HG03432 (cell line): ENCODE measurements around the gene ASIC3.

ENCODE experiments used
- ATAC-seq: cut with Tn5 transposase; IDR thresholded peaks from one replicate; pipeline ENCODE4 v1.9.1; 2021; ENCODE audit warnings: mild to moderate bottlenecking, moderate library complexity; ENCODE audit not compliant: unreplicated experiment

The ASIC3 gene

DNA sequence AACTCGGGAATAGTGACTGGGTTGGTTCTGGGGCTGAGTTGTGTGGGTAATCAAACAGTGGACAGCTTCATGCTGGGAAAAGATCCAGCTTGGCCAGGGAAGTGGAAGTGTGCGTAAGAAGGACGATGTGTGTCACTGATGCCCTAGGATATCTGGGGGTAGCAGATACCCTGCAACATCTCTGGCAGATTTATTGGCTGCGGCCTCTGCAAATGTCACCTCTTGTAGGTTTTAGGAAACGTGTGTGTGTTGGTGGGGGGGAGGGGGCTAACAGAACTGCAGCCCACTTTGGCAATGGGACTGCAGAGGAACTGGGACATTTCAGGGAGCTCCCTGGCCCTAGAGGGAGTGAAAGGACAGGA lies 37.0 kb downstream of the ASIC3 start:
- ATAC-seq = no peak

GRCh38 chr7:151085691-151086620 lies 37.6 kb downstream of the ASIC3 start, which contains the start of gene AGAP3:
TSS of gene AGAP3 (plus strand) at chr7:151086475. CDS start at chr7:151086742, 267 bp downstream.
- ATAC-seq = peak; percentile 53

- no peak for ATAC-seq
Observed at GRCh38 chr7:151086802-151087244, 38.5 kb downstream of the ASIC3 start.

DNA sequence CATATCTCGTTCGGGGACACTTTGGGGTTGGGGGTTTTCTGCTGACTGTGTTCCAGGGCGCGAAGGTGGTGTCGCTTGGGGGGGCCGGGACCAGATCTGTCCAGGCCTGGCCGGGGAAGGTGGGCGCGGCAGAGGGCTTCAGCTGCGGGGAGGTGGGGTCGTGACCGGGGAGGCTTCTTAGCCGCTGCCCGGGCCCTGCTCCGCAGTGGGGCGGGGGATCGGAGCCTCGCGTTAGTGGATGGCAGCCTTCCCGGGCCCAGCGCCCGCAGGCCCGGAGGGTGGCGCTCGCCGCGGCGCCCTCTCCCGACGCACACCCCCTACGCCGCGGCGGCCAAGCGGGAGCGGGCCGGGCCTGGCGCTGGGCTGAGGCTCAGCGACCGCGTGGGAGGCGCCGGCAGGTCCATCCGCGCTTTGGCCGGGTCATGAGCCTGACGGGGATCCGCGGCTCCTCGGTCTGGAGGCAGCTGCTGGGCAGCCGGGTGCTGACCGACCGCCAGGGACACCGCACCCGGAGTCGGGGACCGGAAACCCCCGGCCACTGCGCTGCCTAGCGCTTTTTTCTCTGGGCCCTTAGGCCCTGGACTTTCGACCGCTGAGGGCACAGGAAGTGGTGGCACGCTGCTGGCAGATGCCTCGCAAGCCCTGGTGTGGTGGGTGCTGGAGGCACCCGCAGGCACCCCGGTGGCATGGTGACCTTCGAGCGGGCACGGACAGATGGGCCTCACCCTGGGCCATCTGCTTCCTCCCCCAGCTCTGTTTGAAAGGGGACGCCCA lies 39.1 kb downstream of the ASIC3 start:
- peak; percentile 28 for ATAC-seq

- ATAC-seq = no peak
Observed at GRCh38 chr7:151088019-151088855, 39.9 kb downstream of the ASIC3 start.

DNA sequence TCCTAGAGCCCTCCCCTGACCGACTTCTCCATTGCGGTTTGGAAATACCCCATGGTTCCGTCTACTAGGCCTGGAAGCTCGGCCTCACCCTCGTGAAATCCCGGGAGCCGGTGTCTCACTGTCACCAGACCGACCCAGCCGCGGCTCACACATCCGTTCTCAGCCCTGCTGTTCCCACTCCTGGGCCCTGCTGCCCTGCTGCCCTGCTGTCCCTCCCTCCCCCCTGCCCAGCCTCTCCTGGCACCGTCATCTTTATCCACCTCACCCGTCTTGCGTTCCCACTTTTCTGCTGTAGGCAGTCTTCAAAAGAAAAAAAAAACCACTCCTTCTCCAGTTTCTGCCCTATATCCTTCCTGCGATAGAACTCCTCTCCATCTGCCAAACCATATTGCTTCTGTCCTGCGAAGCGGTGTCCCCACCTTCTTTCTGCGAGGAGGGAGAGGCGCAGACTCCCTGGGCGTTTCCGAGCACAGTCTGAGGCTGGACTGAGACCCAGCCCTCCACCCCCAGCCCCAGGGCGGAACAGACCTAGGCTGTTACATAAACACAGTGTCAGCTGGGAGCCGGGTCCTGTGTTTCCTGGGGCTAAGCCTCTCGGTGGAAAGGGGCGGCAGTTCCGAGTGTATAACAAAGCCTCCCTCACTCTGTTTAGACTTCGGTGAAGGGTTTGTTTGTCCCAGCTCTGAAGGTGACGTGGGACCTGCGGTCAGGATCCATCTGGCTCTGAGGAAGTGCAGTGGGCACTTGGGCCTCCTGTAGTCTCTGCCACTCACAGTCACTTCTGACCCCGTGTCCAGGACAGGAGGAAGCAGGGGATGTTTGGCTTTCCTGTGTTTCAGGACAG lies 40.7 kb downstream of the ASIC3 start:
- no peak for ATAC-seq

GRCh38 chr7:151089893-151090730 lies 41.8 kb downstream of the ASIC3 start:
- ATAC-seq = no peak

GRCh38 chr7:151091003-151091402 lies 42.7 kb downstream of the ASIC3 start:
- no peak for ATAC-seq

- ATAC-seq = no peak
Observed at GRCh38 chr7:151091431-151091830, 43.1 kb downstream of the ASIC3 start.

- ATAC-seq = no peak
Observed at GRCh38 chr7:151091988-151092387, 43.7 kb downstream of the ASIC3 start.

- no peak for ATAC-seq
Observed at GRCh38 chr7:151093748-151094147, 45.4 kb downstream of the ASIC3 start.

DNA sequence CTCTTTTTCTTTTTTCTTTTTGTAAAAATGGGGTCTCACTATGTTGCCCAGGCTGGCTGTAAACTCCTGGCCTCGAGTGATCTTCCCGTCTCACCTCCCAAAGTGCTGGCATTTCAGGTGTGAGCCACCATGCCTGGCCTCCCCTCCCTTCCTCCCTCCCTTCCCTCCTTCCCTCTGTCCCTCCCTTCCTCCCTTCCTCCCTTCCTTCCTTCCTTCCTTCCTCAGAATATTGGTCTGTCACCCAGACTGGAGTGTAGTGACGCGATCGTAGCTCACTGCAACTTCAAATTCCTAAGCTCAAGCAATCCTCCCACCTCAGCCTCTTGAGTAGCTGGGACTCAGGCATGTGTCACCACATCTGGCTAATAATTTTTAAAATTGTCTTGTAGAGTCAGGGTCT lies 46.3 kb downstream of the ASIC3 start:
- no peak for ATAC-seq

GRCh38 chr7:151095123-151095797 lies 46.9 kb downstream of the ASIC3 start:
- ATAC-seq = no peak

DNA sequence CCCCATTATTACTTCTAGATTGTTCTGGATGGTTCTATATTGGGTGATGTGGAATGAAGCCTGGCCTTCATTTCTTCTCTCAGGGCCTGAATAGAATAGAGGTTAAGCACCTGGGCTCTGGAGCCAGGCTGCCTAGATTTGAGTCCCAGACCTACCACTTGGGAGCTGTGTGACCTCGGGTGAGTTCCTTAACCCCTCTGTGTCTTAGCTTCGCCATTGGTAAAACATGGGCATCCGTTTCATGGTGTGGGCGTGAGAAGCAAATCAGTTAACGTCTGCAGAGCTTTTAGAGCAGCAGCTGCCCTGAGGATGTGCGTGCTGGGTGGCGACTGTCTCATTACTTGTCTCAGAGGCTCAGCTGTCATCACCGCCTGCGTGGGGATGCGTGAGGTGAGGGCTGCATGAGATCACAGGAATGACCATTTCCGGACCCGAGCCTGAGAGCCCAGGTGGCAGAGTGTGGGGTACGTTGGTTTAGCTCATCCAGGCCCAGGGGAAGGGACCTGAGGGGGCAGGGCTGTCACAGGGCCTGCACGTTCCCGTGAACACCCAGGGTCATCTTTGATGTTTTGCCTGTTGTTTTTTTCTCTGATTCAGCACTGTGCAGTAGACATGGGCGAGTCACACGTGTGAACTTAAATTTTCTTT lies 47.6 kb downstream of the ASIC3 start:
- no peak for ATAC-seq

DNA sequence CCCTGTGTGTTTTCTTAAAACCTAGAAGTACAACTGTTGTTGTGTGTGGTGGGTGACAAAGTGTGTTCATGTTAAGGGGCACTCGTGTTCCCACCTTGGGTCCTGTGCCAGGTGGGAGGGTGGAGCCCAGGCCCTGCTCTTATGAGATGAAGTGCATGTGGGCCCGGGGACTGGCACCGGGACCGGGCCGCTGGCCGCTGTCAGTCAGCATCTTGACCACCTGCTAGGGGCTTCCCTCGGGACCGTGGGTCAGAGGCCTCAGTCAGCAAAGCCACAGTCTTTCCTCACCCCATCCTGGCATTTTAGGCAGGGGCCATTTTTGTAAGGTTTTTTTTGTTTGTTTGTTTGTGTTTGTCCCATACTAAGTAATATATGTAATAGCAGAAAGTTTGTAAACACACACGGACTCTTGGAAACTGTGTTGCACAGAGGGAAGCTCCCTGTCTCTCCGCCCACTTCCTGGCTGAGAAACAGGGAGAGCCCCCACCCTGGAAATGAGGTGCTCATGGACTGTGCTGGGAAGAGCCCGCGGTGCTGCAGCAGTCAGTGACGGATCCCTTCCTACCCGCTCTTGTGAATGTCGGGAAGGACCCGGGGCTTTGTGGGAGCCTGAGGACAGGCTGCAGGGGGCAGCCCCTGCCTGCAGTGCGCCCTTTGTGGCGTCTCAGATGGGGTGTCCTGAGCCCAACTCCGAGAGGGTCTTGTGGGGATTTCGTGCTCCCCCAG lies 51.3 kb downstream of the ASIC3 start:
- ATAC-seq = no peak

DNA sequence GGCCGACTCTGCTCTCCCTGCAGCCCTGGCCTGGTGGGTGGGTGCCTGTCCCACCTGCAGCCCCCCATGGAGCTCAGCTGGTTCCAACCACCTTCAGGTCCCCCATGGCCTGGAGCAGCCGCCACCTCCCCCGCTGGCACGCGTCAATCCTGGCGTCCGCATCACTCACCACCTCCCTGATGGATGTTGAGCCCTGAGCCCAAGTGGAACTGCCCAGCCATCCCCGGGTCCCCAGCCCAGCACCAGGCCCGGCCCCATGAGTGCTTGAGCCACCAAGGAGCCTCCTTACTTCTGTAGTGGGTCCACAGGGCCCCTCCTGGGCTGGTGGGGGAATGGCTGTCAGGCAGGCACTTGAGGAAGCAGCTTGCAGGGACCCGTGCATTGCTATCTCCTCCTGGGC lies 52.6 kb downstream of the ASIC3 start:
- no peak for ATAC-seq

DNA sequence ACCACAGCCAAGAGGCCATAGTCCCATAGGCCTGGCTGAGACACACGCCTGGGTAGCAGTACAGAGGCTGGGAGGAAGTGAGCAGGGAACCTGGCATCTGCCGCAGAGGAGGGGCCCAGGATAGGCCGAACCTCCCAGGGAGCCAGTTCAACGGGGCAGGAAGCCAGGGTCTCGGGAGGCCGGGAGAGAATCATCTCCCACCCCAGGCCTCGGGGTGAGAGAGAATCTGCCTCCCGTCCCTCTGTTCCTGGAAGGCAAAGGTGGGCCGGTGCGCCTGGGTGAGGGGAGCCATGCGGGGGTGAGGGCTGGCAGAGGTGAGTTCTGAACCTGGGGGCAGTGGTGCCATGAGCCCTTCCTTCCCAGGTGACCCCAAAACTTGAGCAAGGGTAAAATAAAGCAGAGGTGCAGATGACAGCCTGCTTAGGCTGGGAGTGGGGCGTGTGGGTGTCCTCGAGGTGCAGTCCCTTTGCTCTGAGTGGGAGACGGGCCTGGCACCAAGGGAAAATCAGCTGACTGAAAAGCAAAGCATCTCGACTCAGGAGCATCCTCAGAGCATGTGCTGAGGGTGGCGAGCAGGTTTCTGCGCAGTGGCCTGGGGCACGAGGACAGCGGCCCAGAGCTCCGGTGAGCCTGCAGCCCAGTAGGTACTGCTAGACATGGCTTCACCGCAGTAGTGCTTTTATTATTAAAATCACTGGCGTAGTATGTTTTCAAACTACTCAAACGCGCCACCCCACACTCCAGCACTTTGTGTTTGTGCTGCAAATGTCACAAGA lies 53.5 kb downstream of the ASIC3 start:
- ATAC-seq = no peak
